CD4-positive, alpha-beta T cell treated with Interleukin-17A for 4 hours (primary cell): Measurements from ENCODE around the gene TMEM132D.
"Not testable (repeated sequence)": the region's sequence is repeated elsewhere in the genome, so short reads cannot be mapped to it uniquely, and the experiment has no call there.

Experiments used
- DNase-seq: peaks from one replicate; pipeline ENCODE4 v3.0.0-alpha.2; 2020; ENCODE audit warnings: mixed read lengths

Gene TMEM132D

GRCh38 chr12:129208566-129208965 is 695.3 kb downstream of the TMEM132D start:
- DNase-seq: no peak

GRCh38 chr12:129207084-129207483 is 696.7 kb downstream of the TMEM132D start:
- DNase-seq: no peak

GRCh38 chr12:129203456-129203855 is 700.4 kb downstream of the TMEM132D start:
- DNase-seq: no peak

GRCh38 chr12:129202109-129202814 is 701.6 kb downstream of the TMEM132D start:
- DNase-seq: no peak

- no peak for DNase-seq
These were observed 702.8 kb downstream of the TMEM132D start for GRCh38 chr12:129201029-129201428.

- DNase-seq: no peak
These were observed 703.2 kb downstream of the TMEM132D start for GRCh38 chr12:129200576-129200975.

GRCh38 chr12:129196927-129197326 is 706.9 kb downstream of the TMEM132D start:
- DNase-seq: no peak

GRCh38 chr12:129195081-129195480 is 708.7 kb downstream of the TMEM132D start:
- no peak for DNase-seq

GRCh38 chr12:129193263-129193871 is 710.5 kb downstream of the TMEM132D start:
- no peak for DNase-seq

GRCh38 chr12:129190827-129191226 is 713.0 kb downstream of the TMEM132D start:
- DNase-seq: no peak

GRCh38 chr12:129189879-129190278 is 713.9 kb downstream of the TMEM132D start:
- not testable (repeated sequence) for DNase-seq

- DNase-seq: no peak
These were observed 716.9 kb downstream of the TMEM132D start for GRCh38 chr12:129186952-129187351.

- no peak for DNase-seq
These were observed 718.0 kb downstream of the TMEM132D start for GRCh38 chr12:129185855-129186254.

- no peak for DNase-seq
These were observed 719.5 kb downstream of the TMEM132D start for GRCh38 chr12:129184127-129184928.

GRCh38 chr12:129179941-129180553 is 723.8 kb downstream of the TMEM132D start:
- DNase-seq: no peak

- no peak for DNase-seq
These were observed 733.9 kb downstream of the TMEM132D start for GRCh38 chr12:129169928-129170327.

- no peak for DNase-seq
These were observed 740.0 kb downstream of the TMEM132D start for GRCh38 chr12:129163861-129164260.

GRCh38 chr12:129163461-129163860 is 740.4 kb downstream of the TMEM132D start:
- DNase-seq: no peak

- DNase-seq: no peak
These were observed 741.0 kb downstream of the TMEM132D start for GRCh38 chr12:129162805-129163204.

- no peak for DNase-seq
These were observed 742.3 kb downstream of the TMEM132D start for GRCh38 chr12:129161511-129161910.

GRCh38 chr12:129160282-129160681 is 743.5 kb downstream of the TMEM132D start:
- DNase-seq: no peak

- no peak for DNase-seq
These were observed 751.3 kb downstream of the TMEM132D start for GRCh38 chr12:129152351-129153104.

GRCh38 chr12:129150721-129151120 is 753.1 kb downstream of the TMEM132D start:
- DNase-seq: no peak
